HG03066 (cell line): ENCODE data around the gene ATXN1.
A peak's percentile ranks its signal among the peaks of the same experiment; 100 is the strongest.
"Not testable (repeated sequence)": the region's sequence is repeated elsewhere in the genome, so short reads cannot be mapped to it uniquely, and the experiment has no call there.

Experiments
- ATAC-seq: cut with Tn5 transposase; IDR thresholded peaks from one replicate; pipeline ENCODE4 v1.9.1; 2021; ENCODE audit warnings: low read depth; ENCODE audit not compliant: unreplicated experiment

Gene ATXN1

GRCh38 chr6:16704401-16705045 is 56.7 kb downstream of the ATXN1 start:
- no peak for ATAC-seq

DNA sequence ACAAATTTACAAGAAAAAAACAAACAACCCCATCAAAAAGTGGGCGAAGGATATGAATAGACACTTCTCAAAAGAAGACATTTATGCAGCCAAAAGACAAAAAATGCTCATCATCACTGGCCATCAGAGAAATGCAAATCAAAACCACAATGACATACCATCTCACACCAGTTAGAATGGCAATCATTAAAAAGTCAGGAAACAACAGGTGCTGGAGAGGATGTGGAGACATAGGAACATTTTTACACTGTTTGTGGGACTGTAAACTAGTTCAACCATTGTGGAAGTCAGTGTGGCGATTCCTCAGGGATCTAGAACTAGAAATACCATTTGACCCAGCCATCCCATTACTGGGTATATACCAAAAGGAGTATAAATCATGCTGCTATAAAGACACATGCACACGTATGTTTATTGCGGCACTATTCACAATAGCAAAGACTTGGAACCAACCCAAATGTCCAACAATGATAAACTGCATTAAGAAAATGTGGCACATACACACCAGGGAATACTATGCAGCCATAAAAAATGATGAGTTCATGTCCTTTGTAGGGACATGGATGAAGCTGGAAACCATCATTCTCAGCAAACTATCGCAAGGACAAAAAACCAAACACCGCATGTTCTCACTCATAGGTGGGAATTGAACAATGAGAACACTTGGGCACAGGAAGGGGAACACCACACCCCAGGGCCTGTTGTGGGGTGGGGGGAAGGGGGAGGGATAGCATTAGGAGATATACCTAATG is 58.5 kb downstream of the ATXN1 start:
- not testable (repeated sequence) for ATAC-seq

DNA sequence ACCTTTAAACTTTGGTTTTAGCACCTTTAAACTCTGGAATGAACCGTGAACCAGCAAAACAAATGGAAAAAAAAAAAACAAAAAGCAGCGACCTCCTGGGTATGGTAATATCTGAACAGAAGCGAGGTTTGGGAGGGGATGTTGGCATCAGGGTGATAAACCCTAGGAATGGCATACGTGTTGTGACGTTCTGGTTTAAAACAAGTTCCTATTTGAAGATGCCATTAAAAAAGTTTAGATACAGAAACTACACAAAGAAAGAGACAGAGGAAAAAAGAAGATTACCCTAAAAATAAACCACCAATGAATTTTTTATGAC is 60.4 kb downstream of the ATXN1 start:
- no peak for ATAC-seq

- no peak for ATAC-seq
Measured at GRCh38 chr6:16700202-16700915, 60.9 kb downstream of the ATXN1 start.

DNA sequence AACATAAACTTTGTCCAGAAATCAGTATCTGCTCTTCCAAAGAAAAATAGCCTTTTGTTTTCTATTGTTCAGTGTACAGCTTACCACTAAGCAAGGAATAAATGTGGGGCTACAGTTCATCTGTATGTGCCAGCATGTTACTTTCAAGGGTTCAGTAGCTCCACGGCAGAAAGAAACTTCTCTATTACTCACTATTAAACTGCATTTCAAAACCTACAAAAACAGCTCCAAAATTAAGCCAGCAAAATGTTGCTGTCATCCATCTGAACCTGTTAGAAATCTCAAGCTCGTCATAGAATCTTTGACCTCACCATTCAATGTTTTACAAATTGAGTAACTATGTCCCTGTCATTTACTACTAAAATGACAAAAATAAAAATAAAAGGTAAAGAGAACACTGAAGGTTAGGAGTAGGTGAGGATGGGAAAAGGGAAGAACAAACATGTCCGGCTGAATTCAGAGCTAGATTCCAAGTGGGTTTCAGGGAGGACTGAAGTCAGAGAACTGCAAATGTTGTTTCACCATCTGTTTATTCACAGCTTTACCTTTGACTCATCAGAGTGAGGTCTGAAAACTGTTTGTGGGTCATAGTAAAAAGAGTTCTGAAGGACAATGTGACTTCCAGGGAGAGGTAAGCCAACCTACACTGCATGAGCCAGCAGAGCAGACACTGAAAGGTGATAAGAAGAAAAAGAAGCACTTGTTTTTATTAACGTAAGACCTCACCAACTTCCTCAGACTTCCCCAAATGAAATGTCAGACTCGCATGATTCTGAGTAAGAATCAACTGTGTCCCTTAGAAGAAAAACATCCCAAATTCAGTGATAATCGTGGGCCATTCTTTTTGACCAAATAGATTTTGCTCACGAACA is 62.0 kb downstream of the ATXN1 start:
- ATAC-seq = no peak

DNA sequence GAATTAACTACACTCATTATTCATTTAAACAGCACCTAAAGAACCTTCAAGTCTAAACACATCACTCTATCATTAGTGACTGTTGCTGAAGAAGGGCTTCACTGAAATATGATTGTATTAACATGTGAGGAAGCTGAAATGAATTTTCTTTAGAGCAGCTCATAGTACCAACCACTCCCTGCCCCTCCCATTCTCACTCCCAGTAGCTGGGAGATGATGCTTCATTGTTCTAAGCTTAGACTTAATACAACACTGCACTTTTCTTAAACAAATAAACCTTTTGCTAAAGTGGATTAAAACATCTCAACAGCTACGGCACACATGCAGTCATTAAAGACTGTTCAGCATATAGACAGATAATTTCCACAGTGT is 63.1 kb downstream of the ATXN1 start:
- ATAC-seq = no peak

- ATAC-seq = no peak
Measured at GRCh38 chr6:16697437-16698161, 63.7 kb downstream of the ATXN1 start.

DNA sequence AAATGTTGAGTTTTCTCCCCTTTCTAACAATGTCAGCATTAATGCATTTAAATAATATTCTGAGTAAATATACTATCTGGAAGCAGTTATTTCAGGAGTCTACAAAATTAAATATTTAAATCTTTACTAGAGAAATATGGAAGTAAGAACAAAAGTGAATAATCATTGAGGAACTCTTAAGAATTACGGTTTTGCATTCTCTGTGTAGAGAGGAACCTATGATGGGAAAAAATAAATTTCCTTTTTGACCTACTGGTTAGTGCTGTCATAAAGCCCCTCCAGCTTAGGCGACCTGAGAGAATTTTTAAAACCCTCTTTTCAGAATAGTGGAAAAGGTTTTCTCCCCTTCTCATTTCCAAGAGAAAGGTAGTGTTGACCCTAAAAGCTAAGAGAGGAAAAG is 64.8 kb downstream of the ATXN1 start:
- no peak for ATAC-seq

GRCh38 chr6:16694781-16695578 is 66.3 kb downstream of the ATXN1 start:
- peak; percentile 36 for ATAC-seq

DNA sequence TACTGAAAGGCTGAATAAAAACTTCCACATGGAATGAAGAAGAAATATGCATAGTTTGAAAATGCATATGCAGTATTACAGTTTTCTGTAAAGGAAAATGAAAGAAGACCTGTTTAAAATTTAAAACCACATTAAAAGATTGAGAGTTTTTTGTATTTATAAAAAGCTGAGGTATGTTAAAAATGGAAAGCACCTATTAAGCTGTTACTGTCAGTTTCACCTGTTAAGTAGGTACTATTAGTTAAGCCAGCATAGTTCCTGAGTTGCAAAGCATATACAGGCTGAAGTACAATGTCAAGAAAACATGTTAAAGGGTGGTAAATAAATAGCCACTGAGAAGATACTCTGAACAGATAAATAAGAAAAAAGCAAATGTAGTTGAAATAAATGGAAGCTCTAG is 69.9 kb downstream of the ATXN1 start:
- ATAC-seq = no peak

DNA sequence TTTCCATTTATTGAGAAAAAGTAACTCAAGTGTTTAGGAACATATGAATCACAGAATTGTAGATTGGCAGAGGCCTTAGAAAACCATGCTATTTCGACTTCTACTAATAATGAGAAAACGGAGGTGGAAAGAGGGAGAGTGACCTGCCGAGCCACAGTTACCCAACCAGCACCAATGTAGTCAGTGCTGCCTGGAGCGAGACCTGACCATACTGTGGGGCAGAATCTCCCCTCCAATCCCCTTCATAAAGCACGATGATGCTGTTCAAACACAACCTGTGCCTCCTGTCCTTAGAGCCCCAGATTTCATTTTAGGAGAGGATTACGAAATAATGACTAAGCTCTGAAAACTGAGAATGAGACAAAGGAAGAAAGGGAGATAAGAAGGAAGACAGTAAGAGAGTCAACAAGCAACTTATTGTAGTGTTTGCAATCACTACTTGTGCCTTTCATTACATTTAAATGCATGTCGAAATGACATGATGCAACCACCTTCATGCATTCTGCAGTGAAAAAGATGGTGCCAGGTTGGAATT is 70.6 kb downstream of the ATXN1 start:
- peak; percentile 71 for ATAC-seq

DNA sequence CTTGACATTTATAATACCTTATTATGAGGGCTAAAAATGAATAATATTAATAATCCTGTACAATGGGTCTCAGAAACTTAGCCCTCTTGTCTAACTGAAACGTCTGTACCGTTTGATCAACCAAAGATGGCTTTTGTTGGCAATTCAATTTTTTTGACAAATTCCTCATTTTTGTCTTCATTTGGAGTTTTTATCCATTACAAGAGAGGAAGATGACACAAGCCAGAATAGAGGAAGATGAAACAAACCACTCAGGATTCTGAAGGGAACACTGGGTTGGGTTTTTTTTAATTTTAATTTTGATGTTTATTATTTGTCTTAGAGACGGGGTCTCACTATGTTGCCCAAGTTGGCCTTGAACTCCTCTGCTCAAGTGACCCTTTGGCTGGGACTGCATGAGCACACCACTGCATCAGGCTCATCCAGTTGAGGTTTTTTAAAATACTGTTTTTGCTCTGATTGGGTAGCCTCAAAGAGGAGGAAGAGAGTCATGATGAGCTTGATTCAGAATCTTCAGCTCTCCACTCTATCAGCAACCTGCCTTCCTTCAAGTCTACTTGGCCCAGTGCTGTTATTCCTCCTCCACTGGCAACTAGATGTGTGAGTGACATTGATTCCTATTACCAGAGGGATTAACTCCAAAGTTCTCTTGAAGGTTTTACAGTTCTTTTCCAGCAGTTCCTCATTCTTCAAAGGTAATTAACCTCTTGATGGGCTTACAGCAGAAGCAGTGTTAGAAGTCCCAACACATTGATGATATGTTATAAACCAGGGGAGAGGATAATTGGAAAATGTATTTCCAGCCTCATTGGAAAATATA is 71.3 kb downstream of the ATXN1 start:
- ATAC-seq = no peak

- no peak for ATAC-seq
Measured at GRCh38 chr6:16688984-16689636, 72.2 kb downstream of the ATXN1 start.

DNA sequence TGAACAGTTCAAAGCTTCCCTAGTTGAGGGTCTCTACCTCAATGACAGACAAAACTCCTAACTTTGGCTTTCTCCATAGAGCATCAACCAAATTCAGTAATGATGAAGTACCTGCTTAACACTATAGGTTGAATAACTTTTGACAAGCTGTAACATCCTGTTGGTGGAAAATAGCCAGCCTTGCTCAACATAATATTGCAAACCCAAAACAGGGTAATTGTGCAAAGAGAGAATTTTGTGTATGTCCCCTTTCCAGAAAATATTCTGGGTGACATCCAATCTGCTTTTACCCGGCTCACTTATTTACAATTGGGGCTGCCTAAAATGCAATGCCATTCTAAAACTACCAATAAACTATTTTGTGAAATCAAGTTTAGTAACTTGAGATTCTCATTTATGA is 72.8 kb downstream of the ATXN1 start:
- no peak for ATAC-seq

DNA sequence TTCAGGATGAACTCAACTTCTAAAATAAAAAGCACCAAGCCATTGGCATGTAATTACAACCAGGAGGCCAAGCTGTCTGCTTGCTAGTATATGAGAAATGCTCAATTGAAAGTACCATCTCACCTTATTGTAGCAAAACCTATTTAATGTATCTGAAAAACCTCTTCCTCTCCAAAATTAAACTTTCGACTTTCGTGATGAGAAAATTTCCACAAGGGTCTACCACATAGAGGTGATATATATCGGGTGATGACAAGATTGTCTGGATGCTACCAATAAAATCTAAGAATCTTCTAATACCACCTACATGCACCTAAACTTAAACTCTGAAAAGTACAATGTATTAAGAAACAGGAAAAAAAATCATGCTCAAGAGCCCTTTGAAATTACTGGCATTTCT is 74.2 kb downstream of the ATXN1 start:
- ATAC-seq = no peak

- no peak for ATAC-seq
Measured at GRCh38 chr6:16684896-16685554, 76.2 kb downstream of the ATXN1 start.

DNA sequence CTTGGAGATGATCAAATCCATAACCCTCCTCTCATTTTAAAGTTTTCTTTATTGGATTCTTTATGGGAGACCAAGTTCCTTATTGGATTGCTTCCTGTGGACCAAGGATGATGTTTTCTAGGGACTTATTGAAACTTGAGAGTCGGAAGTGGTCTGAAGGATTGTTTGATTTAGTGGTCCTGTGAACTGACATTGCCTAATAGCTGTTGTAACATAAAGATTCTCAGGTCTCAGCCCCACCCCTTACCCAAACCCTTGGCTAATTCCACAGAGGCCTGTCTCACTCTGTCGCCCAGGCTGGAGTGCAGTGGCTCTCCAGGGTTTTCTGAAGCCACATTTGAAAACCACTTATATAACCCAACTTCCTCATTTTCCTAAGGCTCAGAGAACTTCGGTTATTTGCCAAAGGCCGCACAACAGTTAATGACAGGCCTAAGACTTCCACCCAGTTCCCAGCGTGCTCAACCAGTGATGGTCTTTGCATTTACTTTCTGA is 77.0 kb downstream of the ATXN1 start:
- ATAC-seq = no peak
